Mucosa of descending colon (tissue), 3 donors: ENCODE results near the gene BCKDHB. TPM values are rescaled to one million over a fixed set of nuclear protein-coding genes. Genes with fewer than 3 reads are reported as not detected.
"Not testable (repeated sequence)": the region's sequence is repeated elsewhere in the genome, so short reads cannot be mapped to it uniquely, and the experiment has no call there.

ENCODE experiments used
- ATAC-seq: fragments of 200-7000 bp; cut with Tn5 transposase; one replicate; pipeline ENCODE4 v1.9.1; 2020; ENCODE audit warnings: mild to moderate bottlenecking, moderate library complexity
- DNase-seq, 3 donors: peaks; one replicate each; pipeline ENCODE4 v3.0.0-alpha.2; 2020
- H3K36me3 ChIP-seq: fragments of 200-600 bp; one replicate; pipeline ENCODE4 v1.8.0; 2021; ENCODE audit warnings: low read depth, mild to moderate bottlenecking
- H3K4me1 ChIP-seq: fragments of 200-600 bp; one replicate; pipeline ENCODE4 v1.8.0; 2021; ENCODE audit warnings: low read depth, mild to moderate bottlenecking
- H3K4me3 ChIP-seq: fragments of 200-600 bp; one replicate; pipeline ENCODE4 v1.8.0; 2021; ENCODE audit warnings: mild to moderate bottlenecking
- H3K9me3 ChIP-seq: fragments of 200-600 bp; one replicate; pipeline ENCODE4 v1.8.0; 2021; ENCODE audit warnings: mild to moderate bottlenecking
- intact Hi-C, 2 donors: fragments of 100-400 bp; cut with DNase I in 1 of 2; cut with micrococcal nuclease in 1 of 2; formaldehyde crosslinking; loops; one replicate each; pipeline versions ENCODE4 v1.11.0 to v1.11.1; 2022; cut with DNase I, micrococcal nuclease
- total RNA-seq, 3 donors: library from RNA; stranded (reverse); fragmentation: NEBNext Ultra II Directional in 2 of 3; extraction: Animal tissue kit (Norgen Biotek cat#: 25700) in 2 of 3; gene quantifications; one replicate each; pipeline versions ENCODE4 v1.2.1 to v1.2.4, GENCODE V29; 2021 to 2023
- TF ChIP-seq, protein P1 (sequence below): fragments of 200-600 bp; IDR thresholded peaks from one replicate; pipeline ENCODE4 v1.8.0; 2022; ENCODE audit warnings: antibody characterized with exemption, mild to moderate bottlenecking
- donor health status: DM: no; HTN: no; CAD: no; lungs with moderate emphysema.
- donor health status: DM: no; HTN: no; CAD: no.
- donor health status: DM: no; HTN: yes; CAD: no.

Gene BCKDHB
- total RNA-seq, 3 donors from 2014 or later, result 25.8 to 49.7 (median 45.1) TPM

DNA sequence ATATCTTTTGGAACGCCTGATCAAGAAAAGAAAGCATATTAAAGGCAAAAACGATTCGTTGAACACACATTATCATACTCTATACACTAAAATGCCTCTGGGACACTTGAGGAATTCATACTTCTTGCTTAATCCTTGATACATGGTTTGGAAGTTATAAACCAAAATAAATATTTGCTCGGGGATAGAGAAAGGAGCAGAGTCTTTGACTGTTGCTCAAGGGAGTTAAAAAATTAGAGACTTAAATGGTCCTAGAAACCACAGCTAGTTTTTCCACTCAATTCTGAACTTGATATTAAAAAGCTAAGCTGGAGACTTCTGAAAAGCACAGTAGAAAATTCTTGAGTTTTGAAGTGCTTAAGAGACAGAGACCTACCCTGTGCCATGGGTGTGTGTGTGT, 98.9 kb downstream of the BCKDHB start:
- Histone ChIP-seq H3K36me3 (no peaks in the 10 kb centered on the region), H3K4me3 (no peak overlapping the region), H3K9me3 (no peaks in the 10 kb centered on the region), H3K4me1 (no peaks in the 10 kb centered on the region)
- intact Hi-C loops, result no loop called here
- TF ChIP-seq, protein P1, sequence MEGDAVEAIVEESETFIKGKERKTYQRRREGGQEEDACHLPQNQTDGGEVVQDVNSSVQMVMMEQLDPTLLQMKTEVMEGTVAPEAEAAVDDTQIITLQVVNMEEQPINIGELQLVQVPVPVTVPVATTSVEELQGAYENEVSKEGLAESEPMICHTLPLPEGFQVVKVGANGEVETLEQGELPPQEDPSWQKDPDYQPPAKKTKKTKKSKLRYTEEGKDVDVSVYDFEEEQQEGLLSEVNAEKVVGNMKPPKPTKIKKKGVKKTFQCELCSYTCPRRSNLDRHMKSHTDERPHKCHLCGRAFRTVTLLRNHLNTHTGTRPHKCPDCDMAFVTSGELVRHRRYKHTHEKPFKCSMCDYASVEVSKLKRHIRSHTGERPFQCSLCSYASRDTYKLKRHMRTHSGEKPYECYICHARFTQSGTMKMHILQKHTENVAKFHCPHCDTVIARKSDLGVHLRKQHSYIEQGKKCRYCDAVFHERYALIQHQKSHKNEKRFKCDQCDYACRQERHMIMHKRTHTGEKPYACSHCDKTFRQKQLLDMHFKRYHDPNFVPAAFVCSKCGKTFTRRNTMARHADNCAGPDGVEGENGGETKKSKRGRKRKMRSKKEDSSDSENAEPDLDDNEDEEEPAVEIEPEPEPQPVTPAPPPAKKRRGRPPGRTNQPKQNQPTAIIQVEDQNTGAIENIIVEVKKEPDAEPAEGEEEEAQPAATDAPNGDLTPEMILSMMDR, result no peak
- DNase-seq, result no peak
- no peak for ATAC-seq

DNA sequence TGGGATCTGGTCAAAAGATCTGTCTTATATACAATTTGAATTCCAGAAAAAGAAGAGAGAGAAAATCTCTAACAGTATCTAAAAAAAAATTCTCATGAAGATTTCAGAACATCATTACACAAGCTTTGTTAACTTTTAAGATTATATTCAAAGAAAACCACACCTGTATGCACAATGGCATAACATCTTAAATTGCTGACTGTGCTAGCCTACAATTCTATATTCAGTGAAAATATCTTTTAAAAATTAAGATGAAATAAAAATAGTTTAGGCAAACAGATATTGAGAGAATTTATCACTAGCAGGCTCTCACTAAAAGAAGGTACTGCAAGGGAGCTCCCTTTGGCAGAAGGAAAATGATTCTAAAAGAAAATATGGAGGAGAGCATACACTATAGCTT, 100.3 kb downstream of the BCKDHB start:
- TF ChIP-seq, protein P1, result no peak
- no peaks in the 10 kb centered on the region for H3K4me1 ChIP-seq
- intact Hi-C loops, result no loop called here
- H3K9me3 ChIP-seq, result no peaks in the 10 kb centered on the region
- ATAC-seq, result no peak
- H3K36me3 ChIP-seq, result no peaks in the 10 kb centered on the region
- no peak for DNase-seq
- H3K4me3 ChIP-seq, result no peak overlapping the region

DNA sequence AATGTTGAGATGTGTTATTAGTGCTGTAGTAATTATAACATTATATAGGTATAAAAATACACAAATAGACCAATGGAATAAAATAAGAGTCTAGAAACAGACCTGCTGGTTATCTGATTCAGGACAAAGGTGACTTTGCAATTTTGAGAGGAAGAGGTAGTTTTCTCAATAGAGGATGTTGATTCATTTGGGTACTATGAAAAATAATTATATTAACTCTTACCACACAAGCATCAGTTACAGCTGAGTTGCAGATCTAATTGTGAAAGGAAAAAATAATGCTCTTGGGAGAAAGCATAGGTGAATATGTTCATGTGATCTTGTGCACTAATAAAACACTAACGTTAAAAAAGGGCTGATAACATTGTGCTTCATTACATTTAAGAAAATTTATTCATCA, 103.0 kb downstream of the BCKDHB start:
- intact Hi-C loops, result no loop called here
- DNase-seq (no peak), ATAC-seq (no peak)
- H3K36me3 ChIP-seq, result no peaks in the 10 kb centered on the region
- H3K4me3 ChIP-seq, result no peak overlapping the region
- no peaks in the 10 kb centered on the region for H3K4me1 ChIP-seq
- TF ChIP-seq, protein P1, result no peak
- H3K9me3 ChIP-seq, result no peaks in the 10 kb centered on the region

DNA sequence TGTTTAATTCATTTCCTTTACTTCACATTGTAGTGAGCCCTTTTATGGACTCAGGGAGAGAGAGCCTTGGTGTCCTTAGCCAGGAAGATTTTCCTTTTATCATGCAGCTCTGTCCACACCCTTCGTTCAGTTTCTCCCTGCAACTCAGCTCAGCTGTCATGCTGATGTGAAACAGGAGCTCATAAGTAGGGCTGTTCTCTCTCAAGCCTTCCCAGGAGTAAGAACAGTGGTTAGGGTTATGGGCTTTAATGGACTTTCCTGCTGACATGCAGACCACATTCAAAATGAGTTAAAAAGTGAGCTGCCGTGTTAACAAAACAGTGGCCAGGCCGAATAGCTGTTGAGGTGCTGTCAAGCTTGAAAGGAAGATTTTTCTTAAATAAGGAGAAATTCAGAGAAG, 104.1 kb downstream of the BCKDHB start:
- intact Hi-C loops, result no loop called here
- Histone ChIP-seq H3K4me3 (no peak overlapping the region), H3K36me3 (no peaks in the 10 kb centered on the region), H3K4me1 (no peaks in the 10 kb centered on the region), H3K9me3 (no peaks in the 10 kb centered on the region)
- TF ChIP-seq, protein P1, result no peak
- ATAC-seq, result peak; percentile 26
- no peak for DNase-seq

DNA sequence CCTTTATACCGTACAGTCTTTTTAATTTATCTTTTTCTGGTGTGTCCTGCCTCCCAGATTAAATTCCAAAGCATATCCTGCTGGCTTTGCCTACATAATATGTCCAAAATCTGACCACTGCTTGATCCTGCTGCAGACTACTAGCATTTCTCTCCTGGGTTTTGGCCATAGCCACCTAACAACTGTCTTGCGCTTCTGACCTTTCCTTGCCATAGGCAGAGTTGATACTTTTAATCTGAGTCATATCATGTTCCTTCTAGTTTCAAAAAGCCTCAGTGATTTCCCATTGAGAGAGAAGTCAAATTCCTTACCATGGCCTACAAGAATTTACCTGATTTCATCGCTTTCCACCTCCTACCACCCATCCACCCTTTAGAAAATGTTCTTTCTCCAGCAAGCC, 104.8 kb downstream of the BCKDHB start:
- TF ChIP-seq, protein P1, result no peak
- ATAC-seq, result no peak

DNA sequence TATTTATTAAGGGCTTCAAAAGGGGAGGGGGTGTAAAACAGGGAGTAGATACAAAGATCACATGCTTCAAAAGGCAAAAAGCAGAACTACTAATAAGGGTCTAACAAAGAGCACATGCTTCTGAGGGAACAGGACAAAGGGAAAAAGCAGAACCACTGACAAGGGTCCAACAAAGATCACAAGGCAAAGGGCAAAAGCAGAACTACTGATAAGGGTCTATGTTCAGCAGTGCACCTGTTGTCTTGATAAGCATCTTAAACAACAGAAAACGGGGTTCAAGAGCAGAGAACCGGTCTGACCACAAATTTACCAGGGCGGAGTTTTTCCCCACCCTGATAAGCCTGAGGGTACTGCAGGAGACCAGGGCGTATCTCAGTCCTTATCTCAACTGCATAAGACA, 105.4 kb downstream of the BCKDHB start:
- intact Hi-C loops, H3K36me3 ChIP-seq, ATAC-seq, DNase-seq, H3K4me3 ChIP-seq, H3K9me3 ChIP-seq, H3K4me1 ChIP-seq: not testable (repeated sequence)

More for the DNA sequence above, 104.8 kb downstream of the BCKDHB start:
- Histone ChIP-seq H3K4me3 (no peak overlapping the region), H3K4me1 (no peaks in the 10 kb centered on the region), H3K9me3 (no peaks in the 10 kb centered on the region), H3K36me3 (no peaks in the 10 kb centered on the region)
- intact Hi-C loops, result no loop called here
- no peak for DNase-seq
